GM12878 (cell line): Measurements from ENCODE around the gene ANAPC2. TPM values are rescaled to one million over a fixed set of nuclear protein-coding genes. Genes with fewer than 3 reads are reported as not detected.

Source experiments
- ATF7 ChIP-seq: fragments of 450-650 bp; IDR thresholded peaks from 2 replicates; pipeline ENCODE4 v1.6.1; 2016; ENCODE audit warnings: low read depth, mild to moderate bottlenecking
- CBFB ChIP-seq: IDR thresholded peaks from 2 replicates; pipeline ENCODE4 v1.6.1; 2016; ENCODE audit warnings: antibody characterized with exemption, low read depth
- HDAC6 ChIP-seq: fragments of 200-600 bp; sonication (generic); IDR thresholded peaks from one replicate; pipeline ENCODE4 v1.8.0; 2017; ENCODE audit warnings: antibody characterized with exemption; ENCODE audit not compliant: unreplicated experiment
- MLLT1 ChIP-seq: fragments of 450-650 bp; IDR thresholded peaks from 2 replicates; pipeline ENCODE4 v1.6.1; 2016; ENCODE audit warnings: mild to moderate bottlenecking
- NFIC ChIP-seq: IDR thresholded peaks from 2 replicates; pipeline ENCODE4 v1.6.1; 2012; ENCODE audit warnings: low read depth, mild to moderate bottlenecking, inconsistent platforms, low read length, moderate library complexity
- NR2F1 ChIP-seq: fragments of 450-650 bp; conservative IDR thresholded peaks from 2 replicates; pipeline ENCODE4 v1.6.1; 2017; ENCODE audit warnings: mild to moderate bottlenecking
- POLR2AphosphoS5 ChIP-seq: IDR thresholded peaks from 2 replicates; pipeline ENCODE4 v1.6.1; 2011; ENCODE audit warnings: mild to moderate bottlenecking, low read length, inconsistent platforms
- POU2F2 ChIP-seq: IDR thresholded peaks from 3 replicates; pipeline ENCODE4 v1.6.1; 2011; ENCODE audit warnings: low read depth, mild to moderate bottlenecking, low read length, borderline replicate concordance
- RB1 ChIP-seq: fragments of 450-650 bp; formaldehyde crosslinking; IDR thresholded peaks from 2 replicates; pipeline ENCODE4 v1.6.1; 2017; ENCODE audit warnings: mild to moderate bottlenecking, borderline replicate concordance
- SIN3A ChIP-seq: IDR thresholded peaks from 2 replicates; pipeline ENCODE4 v1.6.1; 2012; ENCODE audit warnings: low read depth, low read length, improper control_type of control experiment
- SPI1 ChIP-seq: IDR thresholded peaks from 2 replicates; pipeline ENCODE4 v1.6.1; 2011; ENCODE audit warnings: low read depth, mild to moderate bottlenecking, low read length, moderate library complexity, borderline replicate concordance; ENCODE audit not compliant: insufficient read depth
- SRF ChIP-seq, 2 experiments: IDR thresholded peaks; 2 replicates each; pipeline ENCODE4 v1.6.1; 2011; ENCODE audit warnings: low read depth in 2 of 2, low read length in 2 of 2, mild to moderate bottlenecking in 1 of 2, moderate library complexity in 1 of 2
- YY1 ChIP-seq: IDR thresholded peaks from 2 replicates; pipeline ENCODE4 v1.6.1; 2011; ENCODE audit warnings: low read depth, mild to moderate bottlenecking, low read length
- ZBTB40 ChIP-seq: fragments of 450-650 bp; IDR thresholded peaks from 2 replicates; pipeline ENCODE4 v1.6.1; 2016; ENCODE audit warnings: mild to moderate bottlenecking, moderate library complexity, borderline replicate concordance
- polyA plus RNA-seq, 11 experiments: library from polyadenylated mRNA; depleted of rRNA in 4 of 11; unstranded in 6 of 11; stranded (reverse) in 5 of 11; fragments of >200 nt; fragmentation: Nextera tagmentation in 4 of 11; fragmentation: Illumina TruSeq in 1 of 11; extraction: Ambion mirVana in 4 of 11; extraction: Trizol in 1 of 11; gene quantifications; 1 replicate in 1 of 11; 2 replicates in 10 of 11; pipeline versions ENCODE4 v1.2.1 to v1.2.3, GENCODE V29; 2011 to 2016; ENCODE audit warnings: inconsistent platforms in 2 of 11, missing spikeins in 2 of 11, low read depth in 1 of 11
- total RNA-seq, 4 experiments: library from RNA; depleted of rRNA in 3 of 4; stranded (reverse); fragments of >200 nt in 3 of 4; fragmentation: Illumina TruSeq in 1 of 4; extraction: Trizol in 1 of 4; gene quantifications; 2 replicates each; pipeline versions ENCODE4 v1.2.1 to v1.2.3, GENCODE V29; 2013 to 2021

Gene ANAPC2
- total and polyA plus RNA-seq, 10 of the 15 experiments (the other 5 are each of a cell fraction or from before 2014, with no cell fraction given), result 0.03 to 65.2 (median 20.5) TPM

- 0 out of 2 replicates have a peak, but pooled peaks have one; percentile 33 for TF ChIP-seq ZBTB40
- no peak for TF ChIP-seq NFIC
- peak; percentile 95 for TF ChIP-seq YY1
- TF ChIP-seq HDAC6, result no peak
- TF ChIP-seq ATF7, result peak; percentile 66; the same call in 1 of the 2 replicates
- peak; percentile 21; the same call in 1 of the 2 replicates for TF ChIP-seq CBFB
- TF ChIP-seq NR2F1, result peak; percentile 92
- TF ChIP-seq SIN3A, result peak; percentile 96
- no peak for TF ChIP-seq SPI1
- TF ChIP-seq POU2F2, result peak; percentile 70
- peak; percentile 82; the same call in 1 of the 2 replicates for TF ChIP-seq POLR2AphosphoS5
- peak; percentile 90 to 98 for TF ChIP-seq SRF (IDR thresholded peaks at IDR 0.05; ENCODE audit: low read depth in 2 of 2, low read length in 2 of 2)
- TF ChIP-seq RB1, result peak; percentile 81; the same call in 1 of the 2 replicates
- no peak for TF ChIP-seq MLLT1
Observed at GRCh38 chr9:137188490-137189296, at the start of gene ANAPC2, which contains the start of gene SSNA1 (continued).
